IPS-18c (cell line): ENCODE measurements around the gene CD5L.

Experiments
- H3K4me3 ChIP-seq: 2 replicates; pipeline ENCODE4 v1.7.0; 2013; ENCODE audit warnings: low read depth, mild to moderate bottlenecking, low read length, moderate library complexity; ENCODE audit not compliant: insufficient read depth
- H3K9me3 ChIP-seq: one replicate; pipeline ENCODE4 v1.6.1; 2013; ENCODE audit warnings: mild to moderate bottlenecking, low read length, moderate library complexity; ENCODE audit not compliant: control insufficient read depth, insufficient read depth

Gene CD5L

GRCh38 chr1:157841708-157842107 lies at the start of gene CD5L:
TSS of gene CD5L (minus strand) at chr1:157841808. CDS start at chr1:157841701, 107 bp downstream.
- Histone ChIP-seq H3K9me3 (no peaks in the 10 kb centered on the region), H3K4me3 (no peak within 1 kb of the TSS)

GRCh38 chr1:157882580-157882979 lies 41.0 kb upstream of the CD5L start:
- no peaks in the 10 kb centered on the region for H3K9me3 ChIP-seq
- H3K4me3 ChIP-seq = no peak overlapping the region

- no peak overlapping the region for H3K4me3 ChIP-seq
- H3K9me3 ChIP-seq = no peaks in the 10 kb centered on the region
Observed at GRCh38 chr1:157880621-157881020, 39.0 kb upstream of the CD5L start.

- Histone ChIP-seq H3K9me3 (no peaks in the 10 kb centered on the region), H3K4me3 (no peak overlapping the region)
Observed at GRCh38 chr1:157878059-157878458, 36.5 kb upstream of the CD5L start.

- Histone ChIP-seq H3K4me3 (no peak overlapping the region), H3K9me3 (no peaks in the 10 kb centered on the region)
Observed at GRCh38 chr1:157870490-157870889, 28.9 kb upstream of the CD5L start.

- no peak overlapping the region for H3K4me3 ChIP-seq
Observed at GRCh38 chr1:157868654-157869053, 27.0 kb upstream of the CD5L start.

GRCh38 chr1:157862114-157863070 lies 20.8 kb upstream of the CD5L start:
- H3K4me3 ChIP-seq = no peak overlapping the region

More at GRCh38 chr1:157868654-157869053, 27.0 kb upstream of the CD5L start:
- no peaks in the 10 kb centered on the region for H3K9me3 ChIP-seq

GRCh38 chr1:157856538-157856937 lies 14.9 kb upstream of the CD5L start:
- H3K4me3 ChIP-seq = no peak overlapping the region
- no peaks in the 10 kb centered on the region for H3K9me3 ChIP-seq

More at GRCh38 chr1:157862114-157863070, 20.8 kb upstream of the CD5L start:
- no peaks in the 10 kb centered on the region for H3K9me3 ChIP-seq

- peaks cover 2% of the 10 kb centered on the region for H3K9me3 ChIP-seq
- H3K4me3 ChIP-seq = no peak overlapping the region
Observed at GRCh38 chr1:157852476-157852875, 10.9 kb upstream of the CD5L start.

- Histone ChIP-seq H3K9me3 (peaks cover 2% of the 10 kb centered on the region), H3K4me3 (no peak overlapping the region)
Observed at GRCh38 chr1:157849229-157849875, 7.7 kb upstream of the CD5L start.

GRCh38 chr1:157844089-157844830 lies 2.7 kb upstream of the CD5L start:
- Histone ChIP-seq H3K9me3 (peaks cover 2% of the 10 kb centered on the region), H3K4me3 (no peak overlapping the region)

GRCh38 chr1:157842939-157843338 lies 1.3 kb upstream of the CD5L start:
- no peak overlapping the region for H3K4me3 ChIP-seq
- no peaks in the 10 kb centered on the region for H3K9me3 ChIP-seq

GRCh38 chr1:157838966-157839365 lies 2.6 kb downstream of the CD5L start:
- Histone ChIP-seq H3K4me3 (no peak overlapping the region), H3K9me3 (no peaks in the 10 kb centered on the region)

GRCh38 chr1:157834430-157834829 lies 7.2 kb downstream of the CD5L start:
- H3K4me3 ChIP-seq = no peak overlapping the region
- H3K9me3 ChIP-seq = no peaks in the 10 kb centered on the region

- H3K4me3 ChIP-seq = no peak overlapping the region
Observed at GRCh38 chr1:157833145-157833544, 8.5 kb downstream of the CD5L start.

GRCh38 chr1:157831968-157832626 lies 9.5 kb downstream of the CD5L start:
- Histone ChIP-seq H3K4me3 (no peak overlapping the region), H3K9me3 (no peaks in the 10 kb centered on the region)

More at GRCh38 chr1:157833145-157833544, 8.5 kb downstream of the CD5L start:
- no peaks in the 10 kb centered on the region for H3K9me3 ChIP-seq

GRCh38 chr1:157830887-157831286 lies 10.7 kb downstream of the CD5L start:
- H3K9me3 ChIP-seq = no peaks in the 10 kb centered on the region
- no peak overlapping the region for H3K4me3 ChIP-seq
